H1 (cell line): ENCODE measurements around the gene STEAP1B. TPM values are rescaled to one million over a fixed set of nuclear protein-coding genes. Genes with fewer than 3 reads are reported as not detected.

Source experiments
- CTCF ChIA-PET: fragments of 300-600 bp; sonication (Branson Sonifier 250); formaldehyde crosslinking; loops from one replicate; lab custom pipeline; 2021; ENCODE audit not compliant: partially characterized antibody; lab: Charles Lee
- POLR2A ChIA-PET: fragments of 300-600 bp; sonication (Branson Sonifier 250); formaldehyde crosslinking; loops from one replicate; lab custom pipeline; 2021; ENCODE audit warnings: inconsistent platforms; ENCODE audit not compliant: partially characterized antibody; lab: Charles Lee
- DNase-seq, 2 experiments: peaks; one replicate each; pipeline versions ENCODE4 v3.0.0 to v3.0.0-alpha.2; 2010 to 2022; ENCODE audit warnings: low spot score in 2 of 2, low read depth in 1 of 2, mixed read lengths in 1 of 2
- FAIRE-seq: peaks from 2 replicates; lab custom pipeline; 2011; peaks lifted over from hg19 to GRCh38; lab: Jason Lieb, UNC
- H2AFZ ChIP-seq: 2 replicates; pipeline ENCODE4 v1.8.1; 2012; ENCODE audit warnings: low read length, inconsistent platforms
- H2AK5ac ChIP-seq: 2 replicates; pipeline ENCODE4 v1.6.1; 2013; ENCODE audit warnings: low read depth, low read length
- H2BK120ac ChIP-seq: replicated peaks from 2 replicates; pipeline ENCODE3; 2013; ENCODE audit warnings: low read depth, low read length, inconsistent platforms
- H2BK12ac ChIP-seq: 2 replicates; pipeline ENCODE4 v1.6.1; 2013; ENCODE audit warnings: low read depth, low read length
- H2BK15ac ChIP-seq: 2 replicates; pipeline ENCODE4 v1.6.1; 2013; ENCODE audit warnings: low read length
- H2BK20ac ChIP-seq: 2 replicates; pipeline ENCODE4 v1.6.1; 2013; ENCODE audit warnings: low read length
- H2BK5ac ChIP-seq: 2 replicates; pipeline ENCODE4 v1.6.1; 2013; ENCODE audit warnings: low read depth, low read length
- H3K14ac ChIP-seq: 2 replicates; pipeline ENCODE4 v1.6.1; 2013; ENCODE audit warnings: inconsistent platforms; ENCODE audit not compliant: insufficient read length
- H3K18ac ChIP-seq: 2 replicates; pipeline ENCODE4 v1.6.1; 2013; ENCODE audit warnings: low read length; ENCODE audit errors: extremely low read depth
- H3K23ac ChIP-seq: 2 replicates; pipeline ENCODE4 v1.6.1; 2013; ENCODE audit warnings: inconsistent platforms; ENCODE audit not compliant: insufficient read length
- H3K23me2 ChIP-seq: 2 replicates; pipeline ENCODE4 v1.6.1; 2013; ENCODE audit warnings: low read depth, low read length
- H3K27ac ChIP-seq: 2 replicates; pipeline ENCODE4 v1.6.1; 2011; ENCODE audit warnings: low read depth, low read length, inconsistent platforms
- H3K27me3 ChIP-seq, 4 experiments: replicated peaks in 1 of 4; 1 replicate in 1 of 4; 2 replicates in 3 of 4; pipeline versions ENCODE4 v1.6.1 to v1.8.1; 2011 to 2013; ENCODE audit warnings: low read length in 3 of 4, mild to moderate bottlenecking in 3 of 4, inconsistent platforms in 2 of 4, mixed read lengths in 2 of 4, moderate library complexity in 1 of 4; ENCODE audit not compliant: control insufficient read depth in 3 of 4, insufficient read depth in 3 of 4; ENCODE audit errors: extremely low read depth in 1 of 4
- H3K36me3 ChIP-seq, 4 experiments: 2 replicates each; pipeline versions ENCODE4 v1.6.1 to v1.8.1; 2011 to 2013; ENCODE audit warnings: mild to moderate bottlenecking in 4 of 4, low read length in 3 of 4, moderate library complexity in 2 of 4, control low read depth in 1 of 4, inconsistent platforms in 1 of 4; ENCODE audit not compliant: insufficient read depth in 4 of 4, control insufficient read depth in 2 of 4
- H3K4ac ChIP-seq: replicated peaks from 2 replicates; pipeline ENCODE3; 2013; ENCODE audit warnings: low read length, low read depth, mixed read lengths, inconsistent platforms; ENCODE audit not compliant: insufficient read length
- H3K4me1 ChIP-seq, 4 experiments: replicated peaks in 1 of 4; 1 replicate in 1 of 4; 2 replicates in 3 of 4; pipeline versions ENCODE4 v1.6.1 to v1.8.1; 2011 to 2013; ENCODE audit warnings: low read length in 3 of 4, inconsistent platforms in 2 of 4, mixed read lengths in 1 of 4; ENCODE audit not compliant: insufficient read depth in 4 of 4, control insufficient read depth in 3 of 4
- H3K4me2 ChIP-seq, 2 experiments: 2 replicates each; pipeline versions ENCODE4 v1.6.1 to v1.8.1; 2011 to 2013; ENCODE audit warnings: low read depth in 2 of 2, low read length in 2 of 2, control low read depth in 1 of 2, inconsistent platforms in 1 of 2, mild to moderate bottlenecking in 1 of 2; ENCODE audit not compliant: insufficient read depth in 1 of 2
- H3K4me3 ChIP-seq, 4 experiments: fragments of 200-600, 300-600 bp in 1 of 4; sonication (generic), shearing (Covaris generic), sonication (Bioruptor Twin) in 1 of 4; 2 replicates each; pipeline versions ENCODE4 v1.5.1 to v1.8.1; 2011 to 2016; ENCODE audit warnings: low read length in 4 of 4, low read depth in 3 of 4, control low read depth in 2 of 4, inconsistent platforms in 2 of 4, mild to moderate bottlenecking in 2 of 4, mixed read lengths in 1 of 4, moderate library complexity in 1 of 4; ENCODE audit not compliant: insufficient read depth in 2 of 4; ENCODE audit errors: extremely low read depth in 1 of 4
- H3K56ac ChIP-seq: replicated peaks from 2 replicates; pipeline ENCODE3; 2013; ENCODE audit warnings: low read depth, mild to moderate bottlenecking, mixed read lengths, low read length, inconsistent platforms; ENCODE audit not compliant: insufficient read length
- H3K79me1 ChIP-seq: 2 replicates; pipeline ENCODE4 v1.6.1; 2013; ENCODE audit warnings: low read depth, low read length, control low read depth
- H3K79me2 ChIP-seq, 2 experiments: 2 replicates each; pipeline versions ENCODE4 v1.6.1 to v1.8.1; 2012 to 2013; ENCODE audit warnings: low read length in 2 of 2, mild to moderate bottlenecking in 2 of 2, inconsistent platforms in 1 of 2; ENCODE audit not compliant: insufficient read depth in 2 of 2, control insufficient read depth in 1 of 2
- H3K9ac ChIP-seq, 4 experiments: replicated peaks in 1 of 4; 1 replicate in 1 of 4; 2 replicates in 3 of 4; pipeline versions ENCODE4 v1.6.1 to v1.8.1; 2011 to 2013; ENCODE audit warnings: low read depth in 3 of 4, low read length in 3 of 4, control low read depth in 2 of 4, mild to moderate bottlenecking in 2 of 4, moderate library complexity in 2 of 4, inconsistent platforms in 1 of 4; ENCODE audit errors: extremely low read depth in 1 of 4
- H3K9me3 ChIP-seq, 2 experiments: 2 replicates each; pipeline versions ENCODE4 v1.6.1 to v1.8.1; 2012 to 2013; ENCODE audit warnings: mild to moderate bottlenecking in 2 of 2, moderate library complexity in 2 of 2, control low read depth in 1 of 2, inconsistent platforms in 1 of 2, low read depth in 1 of 2, low read length in 1 of 2, mixed read lengths in 1 of 2; ENCODE audit not compliant: insufficient read depth in 2 of 2
- H4K20me1 ChIP-seq, 2 experiments: replicated peaks in 1 of 2; 2 replicates each; pipeline versions ENCODE3 to v1.8.1; 2011 to 2013; ENCODE audit warnings: inconsistent platforms in 2 of 2, low read length in 2 of 2, mild to moderate bottlenecking in 1 of 2; ENCODE audit not compliant: insufficient read depth in 2 of 2, control insufficient read depth in 1 of 2
- H4K5ac ChIP-seq: 2 replicates; pipeline ENCODE4 v1.6.1; 2013; ENCODE audit warnings: low read length, low read depth, mixed read lengths, inconsistent platforms; ENCODE audit not compliant: insufficient read length
- H4K8ac ChIP-seq: 2 replicates; pipeline ENCODE4 v1.8.0; 2013; ENCODE audit warnings: mild to moderate bottlenecking, moderate library complexity, low read length, inconsistent platforms; ENCODE audit not compliant: insufficient read depth; ENCODE audit errors: extremely low read depth
- H4K91ac ChIP-seq: replicated peaks from 2 replicates; pipeline ENCODE3; 2013; ENCODE audit warnings: low read length, mixed read lengths, inconsistent platforms; ENCODE audit not compliant: insufficient read length
- ASH2L ChIP-seq: fragments of 200-600, 300-600 bp; sonication (generic); IDR thresholded peaks from one replicate; pipeline ENCODE4 v1.7.1; 2017; ENCODE audit warnings: low read length
- CBX8 ChIP-seq: fragments of 300-800, 300-1000 bp; sonication (generic); IDR thresholded peaks from 2 replicates; pipeline ENCODE4 v1.7.1; 2016; ENCODE audit warnings: low read depth, low read length, borderline replicate concordance
- CHD2 ChIP-seq: IDR thresholded peaks from 2 replicates; pipeline ENCODE4 v1.6.1; 2012; ENCODE audit warnings: low read length, improper control_type of control experiment
- CREB1 ChIP-seq: IDR thresholded peaks from 2 replicates; pipeline ENCODE4 v1.6.1; 2012; ENCODE audit warnings: inconsistent platforms
- KDM4A ChIP-seq: IDR thresholded peaks from one replicate; pipeline ENCODE4 v1.7.1; 2012; ENCODE audit warnings: low read depth, mild to moderate bottlenecking, moderate library complexity, low read length, inconsistent platforms; ENCODE audit not compliant: severe bottlenecking
- SAP30 ChIP-seq: fragments of 300-600 bp; sonication (generic); IDR thresholded peaks from 2 replicates; pipeline ENCODE4 v1.7.1; 2012; ENCODE audit warnings: low read length, moderate library complexity, mild to moderate bottlenecking, inconsistent platforms; ENCODE audit not compliant: insufficient read depth, insufficient replicate concordance
- SIN3A ChIP-seq, 2 experiments: IDR thresholded peaks in 1 of 2; conservative IDR thresholded peaks in 1 of 2; 2 replicates each; pipeline ENCODE4 v1.6.1; 2011 to 2012; ENCODE audit warnings: low read length in 2 of 2, improper control_type of control experiment in 1 of 2, low read depth in 1 of 2, mild to moderate bottlenecking in 1 of 2
- SIX5 ChIP-seq: IDR thresholded peaks from 2 replicates; pipeline ENCODE4 v1.6.1; 2011; ENCODE audit warnings: mild to moderate bottlenecking, low read depth, low read length
- SUZ12 ChIP-seq: fragments of 200-600 bp; sonication (generic); IDR thresholded peaks from 2 replicates; pipeline ENCODE4 v1.6.1; 2012; ENCODE audit warnings: mild to moderate bottlenecking, inconsistent platforms, low read length, moderate library complexity, mixed read lengths
- TAF1 ChIP-seq: IDR thresholded peaks from 2 replicates; pipeline ENCODE4 v1.6.1; 2011; ENCODE audit warnings: mild to moderate bottlenecking, low read depth, low read length
- WGBS, 2 experiments: shearing (Covaris generic) in 1 of 2; methylation state at CpG; one replicate each; pipeline versions ENCODE4 v1.1.6 to v1.1.7; 2013 to 2015; ENCODE audit warnings: low lambda C conversion rate in 2 of 2, mixed read lengths in 2 of 2, inconsistent platforms in 1 of 2, low coverage in 1 of 2, missing lambda C conversion rate in 1 of 2; ENCODE audit not compliant: insufficient replicate concordance in 2 of 2, insufficient coverage in 1 of 2, insufficient read length in 1 of 2; ENCODE audit errors: extremely low coverage in 1 of 2, missing lambda C conversion rate in 1 of 2; 5-methylcytosine and 5-hydroxymethylcytosine counted together
- polyA plus RNA-seq, 7 experiments: library from polyadenylated mRNA; depleted of rRNA in 3 of 7; stranded (reverse) in 5 of 7; unstranded in 2 of 7; fragments of >200 nt in 5 of 7; fragments of 200-250 nt in 2 of 7; gene quantifications; 1 replicate in 5 of 7; 2 replicates in 1 of 7; 4 replicates in 1 of 7; pipeline versions ENCODE4 v1.2.1 to v1.2.3, GENCODE V29; 2011 to 2013; ENCODE audit warnings: missing spikeins in 2 of 7, mixed read lengths in 2 of 7
- total RNA-seq: library from RNA; stranded (reverse); fragmentation: NEBNext Ultra II Directional; extraction: Animal tissue kit (Norgen Biotek cat#: 25700); gene quantifications from 2 replicates; pipeline ENCODE4 v1.2.1, GENCODE V29; 2021

STEAP1B gene
- total and polyA plus RNA-seq, 2 of the 8 experiments (the other 6 are each of a cell fraction or from before 2014, with no cell fraction given): 5.4 to 8.7 TPM

DNA sequence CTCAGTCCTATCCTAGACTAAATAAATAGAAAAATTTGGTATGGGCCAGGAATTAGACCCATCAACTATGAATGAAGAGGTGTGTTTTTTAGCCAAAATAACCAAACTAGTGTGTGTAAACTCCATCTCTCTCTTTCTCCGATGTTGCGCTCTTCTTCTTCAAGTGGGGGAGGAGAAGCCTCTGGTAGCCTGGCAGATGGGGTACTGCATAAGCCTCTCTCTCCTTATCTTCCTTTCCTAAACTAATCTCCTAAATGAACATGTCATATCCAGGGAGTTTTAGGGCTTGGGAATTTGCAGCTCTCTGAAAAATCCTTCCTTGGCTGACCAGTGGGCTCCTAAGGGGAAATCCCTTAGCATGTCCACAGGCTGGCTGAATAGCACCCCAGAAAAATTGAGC lies 86.8 kb downstream of the STEAP1B start:
- Histone ChIP-seq H2BK15ac (no peak overlapping the region), H4K20me1 (no peaks in the 10 kb centered on the region), H3K27ac (no peak overlapping the region), H2AK5ac (no peak overlapping the region), H3K79me2 (no peaks in the 10 kb centered on the region), H3K23ac (no peak overlapping the region), H4K91ac (no peak overlapping the region), H3K56ac (no peak overlapping the region), H3K4ac (no peak overlapping the region), H3K23me2 (no peaks in the 10 kb centered on the region), H3K4me1 (peaks cover 0 to 7% (median under 1%) of the 10 kb centered on the region in 4 experiments; a peak in 1 of 7 replicates), H3K9me3 (no peaks in the 10 kb centered on the region), H3K36me3 (no peaks in the 10 kb centered on the region), H2BK120ac (no peak overlapping the region), H3K79me1 (no peaks in the 10 kb centered on the region), H3K4me2 (no peak overlapping the region), H3K14ac (no peak overlapping the region), H4K5ac (no peak overlapping the region), H2AFZ (no peak overlapping the region), H4K8ac (no peak overlapping the region), H2BK5ac (no peak overlapping the region), H3K27me3 (no peaks in the 10 kb centered on the region), H2BK12ac (no peak overlapping the region), H2BK20ac (no peak overlapping the region), H3K9ac (no peak overlapping the region), H3K18ac (no peak overlapping the region), H3K4me3 (no peak overlapping the region)
- POLR2A ChIA-PET: interaction anchor here (1.1 kb wide), 1 partner anchor 21 kb away, joined by 4 read pairs; no protein-coding TSS in a partner anchor
- DNase-seq (no peak), FAIRE-seq (no peak)
- WGBS, 2 experiments: 97% methylated on average over 2 of the region's 2 CpGs; no CpG with 5 or more reads in 1 of the 2 experiments
- CTCF ChIA-PET: no interaction called here
- TF ChIP-seq ASH2L (no peak), CHD2 (no peak), TAF1 (no peak), SUZ12 (no peak), KDM4A (no peak), SIN3A (conservative IDR thresholded peaks at IDR 0.05 in 1 of 2, IDR thresholded peaks at IDR 0.05 in 1 of 2; ENCODE audit: low read depth in 1 of 2, low read length in 2 of 2) (no peak), CREB1 (no peak), SAP30 (no peak), SIX5 (no peak), CBX8 (no peak)
